Left lung (tissue), 10 donors: ENCODE data around the gene STK35. TPM values are rescaled to one million over a fixed set of nuclear protein-coding genes. Genes with fewer than 3 reads are reported as not detected.

Experiments used
- ATAC-seq: fragments of 200-7000 bp; cut with Tn5 transposase; one replicate; pipeline ENCODE4 v1.9.1; 2020; ENCODE audit warnings: moderate library complexity
- DNase-seq, 4 donors: peaks; one replicate each; pipeline ENCODE4 v3.0.0-alpha.2; 2013 to 2020
- H3K27ac ChIP-seq, 2 donors: fragments of 200-600 bp; sonication (generic) in 1 of 2; one replicate each; pipeline versions ENCODE4 v1.5.0 to v1.8.0; 2020 to 2021
- H3K27me3 ChIP-seq, 2 donors: fragments of 200-600 bp; sonication (generic) in 1 of 2; one replicate each; pipeline versions ENCODE4 v1.5.0 to v1.8.0; 2020 to 2021
- H3K36me3 ChIP-seq, 2 donors: fragments of 200-600 bp; sonication (generic) in 1 of 2; one replicate each; pipeline versions ENCODE4 v1.5.0 to v1.8.0; 2020 to 2021
- H3K4me1 ChIP-seq, 2 donors: fragments of 200-600 bp; one replicate each; pipeline ENCODE4 v1.8.0; 2021
- H3K4me3 ChIP-seq, 2 donors: fragments of 200-600 bp; sonication (generic) in 1 of 2; one replicate each; pipeline versions ENCODE4 v1.5.0 to v1.8.0; 2020 to 2021; ENCODE audit warnings: mild to moderate bottlenecking in 1 of 2
- H3K9me3 ChIP-seq, 2 donors: fragments of 200-600 bp; sonication (generic) in 1 of 2; one replicate each; pipeline versions ENCODE4 v1.5.0 to v1.8.0; 2020 to 2021
- intact Hi-C, 2 donors: fragments of 100-400 bp; cut with DNase I; formaldehyde crosslinking; loops; one replicate each; pipeline versions ENCODE4 v1.11.2 to v1.14.2; 2022
- polyA plus RNA-seq, 6 donors: library from polyadenylated mRNA; unstranded; fragments of 120-200 nt; gene quantifications; one replicate each; pipeline ENCODE4 v1.2.1, GENCODE V29; 2013; ENCODE audit not compliant: insufficient read length in 6 of 6
- total RNA-seq, 2 donors: library from RNA; stranded (reverse); fragmentation: NEBNext Ultra II Directional; extraction: Animal tissue kit (Norgen Biotek cat#: 25700); gene quantifications; one replicate each; pipeline ENCODE4 v1.2.1, GENCODE V29; 2021
- TF ChIP-seq, protein P1 (sequence below), 2 donors: fragments of 200-600 bp; sonication (generic) in 1 of 2; IDR thresholded peaks; one replicate each; pipeline versions ENCODE4 v1.5.0 to v1.8.0; 2021; ENCODE audit warnings: antibody characterized with exemption in 2 of 2
- donor health status: DM: no; HTN: yes; CAD: no.
- donor health status: DM: no; HTN: no; CAD: no.

Gene STK35
- total and polyA plus RNA-seq, 8 donors, result 15.8 to 20.7 (median 17.8) TPM

DNA sequence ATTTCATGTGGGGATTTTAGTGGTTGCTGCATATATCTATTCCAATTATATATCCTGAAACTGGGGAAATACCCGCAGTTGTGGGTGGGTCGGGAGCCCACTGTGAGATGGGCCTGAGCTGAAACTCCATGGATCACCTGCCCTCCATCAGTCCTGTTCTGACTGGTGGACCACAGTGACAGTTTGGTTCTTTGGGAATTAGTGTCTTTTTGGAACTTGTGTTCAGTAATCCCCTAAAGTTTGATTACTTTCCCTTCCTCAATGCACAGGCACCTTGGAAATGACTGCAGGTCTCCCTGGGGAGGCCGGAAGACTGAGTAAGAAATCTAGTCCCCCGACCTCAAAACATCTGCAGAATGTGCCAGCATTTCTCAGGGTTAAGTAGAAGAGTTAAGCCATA is 11.3 kb downstream of the STK35 start:
- intact Hi-C loops, result no loop called here
- no peaks in the 10 kb centered on the region for H3K9me3 ChIP-seq
- no peak overlapping the region for H3K27ac ChIP-seq
- no peak for ATAC-seq
- H3K36me3 ChIP-seq, result peaks cover 0 to 25% of the 10 kb centered on the region in 2 donors
- peaks cover 25 to 55% of the 10 kb centered on the region in 2 donors for H3K4me1 ChIP-seq
- no peak for DNase-seq
- TF ChIP-seq, protein P1, sequence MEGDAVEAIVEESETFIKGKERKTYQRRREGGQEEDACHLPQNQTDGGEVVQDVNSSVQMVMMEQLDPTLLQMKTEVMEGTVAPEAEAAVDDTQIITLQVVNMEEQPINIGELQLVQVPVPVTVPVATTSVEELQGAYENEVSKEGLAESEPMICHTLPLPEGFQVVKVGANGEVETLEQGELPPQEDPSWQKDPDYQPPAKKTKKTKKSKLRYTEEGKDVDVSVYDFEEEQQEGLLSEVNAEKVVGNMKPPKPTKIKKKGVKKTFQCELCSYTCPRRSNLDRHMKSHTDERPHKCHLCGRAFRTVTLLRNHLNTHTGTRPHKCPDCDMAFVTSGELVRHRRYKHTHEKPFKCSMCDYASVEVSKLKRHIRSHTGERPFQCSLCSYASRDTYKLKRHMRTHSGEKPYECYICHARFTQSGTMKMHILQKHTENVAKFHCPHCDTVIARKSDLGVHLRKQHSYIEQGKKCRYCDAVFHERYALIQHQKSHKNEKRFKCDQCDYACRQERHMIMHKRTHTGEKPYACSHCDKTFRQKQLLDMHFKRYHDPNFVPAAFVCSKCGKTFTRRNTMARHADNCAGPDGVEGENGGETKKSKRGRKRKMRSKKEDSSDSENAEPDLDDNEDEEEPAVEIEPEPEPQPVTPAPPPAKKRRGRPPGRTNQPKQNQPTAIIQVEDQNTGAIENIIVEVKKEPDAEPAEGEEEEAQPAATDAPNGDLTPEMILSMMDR (IDR thresholded peaks at IDR 0.05), result no peak
- H3K4me3 ChIP-seq, result no peak overlapping the region
- no peaks in the 10 kb centered on the region for H3K27me3 ChIP-seq

DNA sequence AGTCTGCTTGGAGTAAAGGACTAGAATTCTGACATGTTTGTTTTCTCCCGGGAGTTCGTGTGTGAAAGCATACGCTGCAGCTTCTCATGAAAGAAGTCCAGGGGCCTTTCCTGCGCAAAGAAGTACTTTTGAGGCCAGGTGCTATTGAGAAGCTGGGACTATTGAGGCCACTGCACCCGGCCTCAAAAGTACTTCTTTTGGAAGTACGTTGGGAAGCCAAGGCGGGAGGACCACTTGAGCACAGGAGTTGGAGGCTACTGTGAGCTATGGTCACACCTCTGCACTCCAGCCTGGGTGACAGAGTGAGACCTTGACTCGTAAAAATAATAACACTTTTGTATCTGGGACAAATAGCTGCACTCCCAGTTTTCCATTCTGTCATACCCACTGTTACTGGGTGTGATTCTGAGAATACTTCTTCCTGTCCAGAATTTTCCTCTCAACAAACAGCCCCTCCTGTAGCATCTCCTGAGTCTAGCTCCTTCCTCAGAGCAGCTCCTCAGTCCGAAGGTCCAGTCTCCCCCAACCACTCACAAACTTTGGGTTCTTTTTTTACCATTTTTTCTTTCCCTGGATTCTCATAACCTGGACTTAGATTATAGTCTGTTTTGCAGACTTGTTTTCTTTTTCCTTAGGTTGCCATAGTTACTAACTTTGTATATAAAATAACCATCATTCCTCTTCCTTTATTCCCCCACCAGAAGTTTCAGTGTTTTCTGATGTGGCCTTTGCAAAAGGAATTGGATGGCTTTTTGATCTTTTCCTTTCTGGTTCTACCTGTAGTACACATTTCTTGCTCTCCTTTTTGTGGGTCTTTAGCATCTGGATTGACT is 12.7 kb downstream of the STK35 start:
- ATAC-seq (no peak), DNase-seq (peak in 1 of 4 donors; percentile 8)
- TF ChIP-seq, protein P1 (IDR thresholded peaks at IDR 0.05), result no peak
- Histone ChIP-seq H3K27me3 (no peaks in the 10 kb centered on the region), H3K27ac (peak overlapping the region; percentile 19 to 46), H3K4me3 (no peak overlapping the region), H3K4me1 (peaks cover 23 to 57% of the 10 kb centered on the region in 2 donors), H3K36me3 (peaks cover 0 to 26% of the 10 kb centered on the region in 2 donors), H3K9me3 (no peaks in the 10 kb centered on the region)
- intact Hi-C loops, result no loop called here

- TF ChIP-seq, protein P1 (IDR thresholded peaks at IDR 0.05), result no peak
- intact Hi-C loops, result no loop called here
- peak; percentile 56 for ATAC-seq
- Histone ChIP-seq H3K4me1 (peaks cover 15 to 49% of the 10 kb centered on the region in 2 donors), H3K9me3 (no peaks in the 10 kb centered on the region), H3K27me3 (no peaks in the 10 kb centered on the region), H3K4me3 (no peak overlapping the region), H3K36me3 (peaks cover 0 to 26% of the 10 kb centered on the region in 2 donors), H3K27ac (peak overlapping the region in 1 of 2 donors; percentile 59)
- DNase-seq, result peak in 2 of 4 donors; percentile 80 to 90
Measured at GRCh38 chr20:2114990-2115681, 13.5 kb downstream of the STK35 start.

DNA sequence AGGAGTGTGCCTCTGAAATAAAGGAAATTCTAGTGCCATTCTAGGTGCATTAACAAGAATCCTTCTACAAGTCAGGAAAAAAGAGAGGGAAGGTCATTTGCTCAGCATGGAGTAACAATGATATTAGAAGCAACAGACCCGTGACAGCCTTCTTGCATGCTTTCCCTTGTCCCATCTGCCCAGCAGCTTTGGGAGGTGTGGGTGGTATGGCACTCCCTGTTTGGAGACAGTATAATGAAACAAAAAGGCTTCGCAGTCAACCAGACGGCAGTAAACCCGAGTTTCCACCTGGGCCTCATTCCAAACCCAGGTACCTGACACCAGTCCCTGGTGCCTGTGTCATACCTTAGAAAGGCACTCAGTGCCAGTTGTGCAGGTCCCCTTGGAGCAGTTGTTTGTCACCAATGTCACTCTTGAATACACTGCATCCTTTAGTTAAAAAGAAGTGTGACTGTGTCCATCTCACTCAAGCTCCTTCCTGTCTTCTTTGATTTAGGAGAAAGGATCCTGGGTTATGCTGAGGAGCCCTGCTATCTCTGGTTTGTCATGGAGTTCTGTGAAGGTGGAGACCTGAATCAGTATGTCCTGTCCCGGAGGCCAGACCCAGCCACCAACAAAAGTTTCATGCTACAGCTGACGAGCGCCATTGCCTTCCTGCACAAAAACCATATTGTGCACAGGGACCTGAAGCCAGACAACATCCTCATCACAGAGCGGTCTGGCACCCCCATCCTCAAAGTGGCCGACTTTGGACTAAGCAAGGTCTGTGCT is 14.7 kb downstream of the STK35 start:
- TF ChIP-seq, protein P1 (IDR thresholded peaks at IDR 0.05), result no peak
- DNase-seq (no peak), ATAC-seq (no peak)
- Histone ChIP-seq H3K27ac (peak overlapping the region in 1 of 2 donors; percentile 59), H3K4me1 (peaks cover 14 to 44% of the 10 kb centered on the region in 2 donors), H3K4me3 (no peak overlapping the region), H3K27me3 (no peaks in the 10 kb centered on the region), H3K36me3 (peaks cover 0 to 26% of the 10 kb centered on the region in 2 donors), H3K9me3 (no peaks in the 10 kb centered on the region)
- intact Hi-C loops, result no loop called here
